Measurements from ENCODE around the gene SSB. TPM values are rescaled to one million over a fixed set of nuclear protein-coding genes. Genes with fewer than 3 reads are reported as not detected.

The SSB gene
- total and polyA plus RNA-seq, 9 of the 15 experiments (the other 6 are each of a cell fraction or from before 2014, with no cell fraction given): 317 to 849 (median 515) TPM

DNA sequence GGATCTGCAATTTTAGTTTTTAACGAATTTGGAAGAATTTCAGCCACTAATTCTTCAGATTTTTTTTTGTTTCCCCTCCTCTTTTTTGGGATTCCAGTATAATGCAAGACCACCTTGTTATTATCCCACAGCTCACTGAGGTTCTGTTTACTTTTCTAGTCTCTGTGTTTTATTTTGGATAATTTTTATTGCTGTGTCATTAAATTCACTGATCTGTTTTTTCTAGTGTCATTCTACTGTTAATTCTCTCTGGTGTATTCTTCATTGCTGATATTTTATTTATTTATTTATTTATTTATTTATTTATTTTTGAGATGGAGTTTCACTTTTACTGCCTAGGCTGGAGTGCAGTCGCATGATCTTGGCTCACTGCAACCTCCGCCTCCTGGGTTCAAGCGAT, 60.8 kb downstream of the SSB start:
- intact Hi-C loops (cut with micrococcal nuclease): no loop called here
- Histone ChIP-seq H3K9me3 (replicated peaks; ENCODE audit: control insufficient read depth, insufficient read depth, low read depth, low read length) (no peaks in the 10 kb centered on the region), H3K9me1 (ENCODE audit: control insufficient read depth, insufficient read depth, low read length) (no peaks in the 10 kb centered on the region), H3K36me3 (ENCODE audit: control insufficient read depth, insufficient read depth, low read length) (peaks cover 11% of the 10 kb centered on the region; the same call in 1 of the 3 replicates), H4K20me1 (replicated peaks; ENCODE audit: control insufficient read depth, insufficient read depth, low read length) (no peaks in the 10 kb centered on the region; the same call in 1 of the 2 replicates), H3K27ac (ENCODE audit: extremely low read depth, low read depth, low read length) (no peak overlapping the region), H3K4me1 (replicated peaks in 1 of 2; ENCODE audit: control insufficient read depth in 2 of 2, insufficient read depth in 2 of 2, low read length in 2 of 2) (peaks cover 7 to 11% of the 10 kb centered on the region in 2 experiments; a peak in 4 of 5 replicates), H2AFZ (ENCODE audit: low read depth, low read length) (no peak overlapping the region), H3K9ac (ENCODE audit: insufficient read depth in 1 of 2, low read depth in 2 of 2, low read length in 2 of 2) (no peak overlapping the region), H3K4me2 (ENCODE audit: insufficient read depth, low read length) (no peak overlapping the region), H3K4me3 (no peak overlapping the region), H3K79me2 (ENCODE audit: control insufficient read depth, insufficient read depth, low read length) (peaks cover 77% of the 10 kb centered on the region), H3K27me3 (ENCODE audit: control insufficient read depth in 2 of 2, insufficient read depth in 2 of 2, low read length in 2 of 2) (no peaks in the 10 kb centered on the region)
- BruUV-seq (replicated peaks): no TSS peak
- in situ Hi-C loops (cut with MboI): no loop called here
- no peak for DNase-seq (ENCODE audit: extremely low read depth in 1 of 4, low spot score in 3 of 4)
- TF ChIP-seq STAT5B (CRISPR knock-in tag; IDR thresholded peaks at IDR 0.05) (no peak), ZNF316 (IDR thresholded peaks at IDR 0.05) (peak; percentile 95), MAFG (tag; conservative IDR thresholded peaks at IDR 0.05) (peak; percentile 78), C11orf30 (IDR thresholded peaks at IDR 0.05; ENCODE audit: low read depth) (peak; percentile 86), SRSF1 (IDR thresholded peaks at IDR 0.05; ENCODE audit: low read depth, low read length) (no peak), RFX5 (IDR thresholded peaks at IDR 0.05; ENCODE audit: low read depth, low read length) (no peak)
- TF ChIP-seq, protein P1, sequence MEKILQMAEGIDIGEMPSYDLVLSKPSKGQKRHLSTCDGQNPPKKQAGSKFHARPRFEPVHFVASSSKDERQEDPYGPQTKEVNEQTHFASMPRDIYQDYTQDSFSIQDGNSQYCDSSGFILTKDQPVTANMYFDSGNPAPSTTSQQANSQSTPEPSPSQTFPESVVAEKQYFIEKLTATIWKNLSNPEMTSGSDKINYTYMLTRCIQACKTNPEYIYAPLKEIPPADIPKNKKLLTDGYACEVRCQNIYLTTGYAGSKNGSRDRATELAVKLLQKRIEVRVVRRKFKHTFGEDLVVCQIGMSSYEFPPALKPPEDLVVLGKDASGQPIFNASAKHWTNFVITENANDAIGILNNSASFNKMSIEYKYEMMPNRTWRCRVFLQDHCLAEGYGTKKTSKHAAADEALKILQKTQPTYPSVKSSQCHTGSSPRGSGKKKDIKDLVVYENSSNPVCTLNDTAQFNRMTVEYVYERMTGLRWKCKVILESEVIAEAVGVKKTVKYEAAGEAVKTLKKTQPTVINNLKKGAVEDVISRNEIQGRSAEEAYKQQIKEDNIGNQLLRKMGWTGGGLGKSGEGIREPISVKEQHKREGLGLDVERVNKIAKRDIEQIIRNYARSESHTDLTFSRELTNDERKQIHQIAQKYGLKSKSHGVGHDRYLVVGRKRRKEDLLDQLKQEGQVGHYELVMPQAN (IDR thresholded peaks at IDR 0.05; ENCODE audit: borderline replicate concordance): no peak
- TF ChIP-seq, protein P2, sequence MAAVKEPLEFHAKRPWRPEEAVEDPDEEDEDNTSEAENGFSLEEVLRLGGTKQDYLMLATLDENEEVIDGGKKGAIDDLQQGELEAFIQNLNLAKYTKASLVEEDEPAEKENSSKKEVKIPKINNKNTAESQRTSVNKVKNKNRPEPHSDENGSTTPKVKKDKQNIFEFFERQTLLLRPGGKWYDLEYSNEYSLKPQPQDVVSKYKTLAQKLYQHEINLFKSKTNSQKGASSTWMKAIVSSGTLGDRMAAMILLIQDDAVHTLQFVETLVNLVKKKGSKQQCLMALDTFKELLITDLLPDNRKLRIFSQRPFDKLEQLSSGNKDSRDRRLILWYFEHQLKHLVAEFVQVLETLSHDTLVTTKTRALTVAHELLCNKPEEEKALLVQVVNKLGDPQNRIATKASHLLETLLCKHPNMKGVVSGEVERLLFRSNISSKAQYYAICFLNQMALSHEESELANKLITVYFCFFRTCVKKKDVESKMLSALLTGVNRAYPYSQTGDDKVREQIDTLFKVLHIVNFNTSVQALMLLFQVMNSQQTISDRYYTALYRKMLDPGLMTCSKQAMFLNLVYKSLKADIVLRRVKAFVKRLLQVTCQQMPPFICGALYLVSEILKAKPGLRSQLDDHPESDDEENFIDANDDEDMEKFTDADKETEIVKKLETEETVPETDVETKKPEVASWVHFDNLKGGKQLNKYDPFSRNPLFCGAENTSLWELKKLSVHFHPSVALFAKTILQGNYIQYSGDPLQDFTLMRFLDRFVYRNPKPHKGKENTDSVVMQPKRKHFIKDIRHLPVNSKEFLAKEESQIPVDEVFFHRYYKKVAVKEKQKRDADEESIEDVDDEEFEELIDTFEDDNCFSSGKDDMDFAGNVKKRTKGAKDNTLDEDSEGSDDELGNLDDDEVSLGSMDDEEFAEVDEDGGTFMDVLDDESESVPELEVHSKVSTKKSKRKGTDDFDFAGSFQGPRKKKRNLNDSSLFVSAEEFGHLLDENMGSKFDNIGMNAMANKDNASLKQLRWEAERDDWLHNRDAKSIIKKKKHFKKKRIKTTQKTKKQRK (IDR thresholded peaks at IDR 0.05; ENCODE audit: borderline replicate concordance, low read depth, low read length): no peak
- no peak for FAIRE-seq
- WGBS (ENCODE audit: insufficient coverage, low coverage, missing lambda C conversion rate): 90% methylated on average over 4 of the region's 4 CpGs
- POLR2A ChIA-PET: interaction anchor here (1.6 kb wide), 1 partner anchor 10 kb away, joined by 7 read pairs; no protein-coding TSS in a partner anchor
- no peak for ATAC-seq
- CTCF ChIA-PET (ENCODE audit: low intra/inter-chr PET ratio): no interaction called here
